ENCODE results near the gene THOC5. TPM values are rescaled to one million over a fixed set of nuclear protein-coding genes. Genes with fewer than 3 reads are reported as not detected.

THOC5 gene
- total RNA-seq, 1 experiment from 2014 or later, result 74.6 TPM

DNA sequence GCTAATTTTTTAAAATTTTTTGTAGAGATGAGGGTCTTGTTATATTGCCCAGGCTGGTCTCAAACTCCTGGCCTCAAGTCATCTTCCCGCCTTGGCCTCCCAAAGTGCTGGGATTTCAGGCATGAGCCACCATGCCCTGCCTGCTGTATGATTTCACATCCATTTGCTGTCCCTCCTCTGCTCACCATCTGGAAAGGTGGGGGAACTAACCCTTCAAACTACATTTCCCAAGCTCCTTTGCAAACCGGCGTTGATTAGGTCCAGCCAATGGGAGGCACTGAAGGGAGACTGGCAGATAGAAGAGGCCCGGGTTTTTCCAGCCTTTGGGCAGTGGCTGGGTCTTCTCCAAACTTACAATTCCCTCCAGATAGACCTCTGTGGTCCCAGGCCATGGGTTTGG lies 95.8 kb downstream of the THOC5 start:
- peak; percentile 61 to 62 for DNase-seq

DNA sequence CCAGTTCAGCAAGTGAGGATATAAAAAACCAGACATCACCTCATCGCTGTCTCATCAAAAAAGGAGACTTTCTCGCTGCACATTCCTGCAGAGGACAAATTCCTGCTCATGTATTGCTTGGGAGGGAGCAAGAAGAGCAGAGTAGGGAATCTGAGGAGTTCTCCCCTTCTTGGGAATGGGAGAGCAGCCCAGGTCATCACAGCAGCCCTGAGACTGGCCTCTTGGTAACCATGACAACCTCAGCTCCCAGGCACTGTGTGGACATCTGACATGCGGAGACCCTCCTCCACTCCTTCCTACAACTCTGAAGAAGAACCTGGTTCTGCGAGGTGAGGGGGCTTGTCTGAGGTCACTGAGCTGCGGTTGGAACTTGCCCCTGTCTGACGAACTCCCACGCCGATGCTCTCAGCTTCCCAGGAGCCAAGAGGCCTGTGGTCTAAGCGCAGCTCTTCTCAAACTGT lies 97.3 kb downstream of the THOC5 start:
- POLR2A ChIA-PET, result no interaction called here

More for the DNA sequence above, 95.8 kb downstream of the THOC5 start:
- peaks cover 11% of the 10 kb centered on the region for H3K36me3 Mint-ChIP-seq (ENCODE audit: insufficient read depth, unreplicated experiment)
- no TSS peak for BruUV-seq (replicated peaks)
- POLR2A ChIA-PET, result no interaction called here
- Histone ChIP-seq H3K36me3 (ENCODE audit: control insufficient read depth, insufficient read depth, low read length) (no peaks in the 10 kb centered on the region), H3K27me3 (replicated peaks; ENCODE audit: control insufficient read depth, insufficient read depth, low read length) (no peaks in the 10 kb centered on the region), H3K9me3 (no peaks in the 10 kb centered on the region), H3K4me3 (ENCODE audit: low read depth, low read length) (no peak overlapping the region), H3K4me1 (no peaks in the 10 kb centered on the region)
- intact Hi-C loops (cut with micrococcal nuclease; ENCODE audit: unreplicated experiment), result no loop called here
- CTCF ChIA-PET, result interaction anchor here (0.9 kb wide), 1 partner anchor 13 kb away, joined by 3 read pairs; no protein-coding TSS in a partner anchor
- no peaks in the 10 kb centered on the region for H3K9me3 Mint-ChIP-seq (ENCODE audit: unreplicated experiment)
- H3K27ac Mint-ChIP-seq (ENCODE audit: unreplicated experiment), result no peak overlapping the region
- H3K27me3 Mint-ChIP-seq (ENCODE audit: insufficient read depth, unreplicated experiment), result no peaks in the 10 kb centered on the region
- no peaks in the 10 kb centered on the region for H3K4me1 Mint-ChIP-seq (ENCODE audit: low read depth, unreplicated experiment)
- TF ChIP-seq, protein P1, sequence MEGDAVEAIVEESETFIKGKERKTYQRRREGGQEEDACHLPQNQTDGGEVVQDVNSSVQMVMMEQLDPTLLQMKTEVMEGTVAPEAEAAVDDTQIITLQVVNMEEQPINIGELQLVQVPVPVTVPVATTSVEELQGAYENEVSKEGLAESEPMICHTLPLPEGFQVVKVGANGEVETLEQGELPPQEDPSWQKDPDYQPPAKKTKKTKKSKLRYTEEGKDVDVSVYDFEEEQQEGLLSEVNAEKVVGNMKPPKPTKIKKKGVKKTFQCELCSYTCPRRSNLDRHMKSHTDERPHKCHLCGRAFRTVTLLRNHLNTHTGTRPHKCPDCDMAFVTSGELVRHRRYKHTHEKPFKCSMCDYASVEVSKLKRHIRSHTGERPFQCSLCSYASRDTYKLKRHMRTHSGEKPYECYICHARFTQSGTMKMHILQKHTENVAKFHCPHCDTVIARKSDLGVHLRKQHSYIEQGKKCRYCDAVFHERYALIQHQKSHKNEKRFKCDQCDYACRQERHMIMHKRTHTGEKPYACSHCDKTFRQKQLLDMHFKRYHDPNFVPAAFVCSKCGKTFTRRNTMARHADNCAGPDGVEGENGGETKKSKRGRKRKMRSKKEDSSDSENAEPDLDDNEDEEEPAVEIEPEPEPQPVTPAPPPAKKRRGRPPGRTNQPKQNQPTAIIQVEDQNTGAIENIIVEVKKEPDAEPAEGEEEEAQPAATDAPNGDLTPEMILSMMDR (IDR thresholded peaks at IDR 0.05; ENCODE audit: insufficient read depth in 1 of 2, low read depth in 1 of 2, low read length in 1 of 2, severe bottlenecking in 1 of 2, unreplicated experiment in 1 of 2), result no peak
- no peak overlapping the region for H3K4me3 Mint-ChIP-seq (ENCODE audit: unreplicated experiment)

More for the DNA sequence above, 97.3 kb downstream of the THOC5 start:
- Histone ChIP-seq H3K4me1 (no peaks in the 10 kb centered on the region), H3K4me3 (ENCODE audit: low read depth, low read length) (no peak overlapping the region), H3K36me3 (ENCODE audit: control insufficient read depth, insufficient read depth, low read length) (no peaks in the 10 kb centered on the region), H3K27me3 (replicated peaks; ENCODE audit: control insufficient read depth, insufficient read depth, low read length) (no peaks in the 10 kb centered on the region), H3K9me3 (no peaks in the 10 kb centered on the region)
- no peaks in the 10 kb centered on the region for H3K27me3 Mint-ChIP-seq (ENCODE audit: insufficient read depth, unreplicated experiment)
- no TSS peak for BruUV-seq (replicated peaks)
- H3K4me1 Mint-ChIP-seq (ENCODE audit: low read depth, unreplicated experiment), result no peaks in the 10 kb centered on the region
- CTCF ChIA-PET, result no interaction called here
- H3K4me3 Mint-ChIP-seq (ENCODE audit: unreplicated experiment), result no peak overlapping the region
- intact Hi-C loops (cut with micrococcal nuclease; ENCODE audit: unreplicated experiment), result no loop called here
- no peak for DNase-seq
- H3K9me3 Mint-ChIP-seq (ENCODE audit: unreplicated experiment), result no peaks in the 10 kb centered on the region
- no peak overlapping the region for H3K27ac Mint-ChIP-seq (ENCODE audit: unreplicated experiment)
- TF ChIP-seq, protein P1 (IDR thresholded peaks at IDR 0.05; ENCODE audit: insufficient read depth in 1 of 2, low read depth in 1 of 2, low read length in 1 of 2, severe bottlenecking in 1 of 2, unreplicated experiment in 1 of 2), result no peak
- peaks cover 11% of the 10 kb centered on the region for H3K36me3 Mint-ChIP-seq (ENCODE audit: insufficient read depth, unreplicated experiment)

Other genes starting within 250 kb of the THOC5 start
- 20.4 and 21.1 TPM in 2 replicates for gene GAS2L1, start 247.1 kb downstream of the THOC5 start, total RNA-seq (2022)
- 1.1 and 1.8 TPM in 2 replicates for gene RASL10A, start 238.1 kb downstream of the THOC5 start, total RNA-seq (2022)
- 101 and 102 TPM in 2 replicates for gene AP1B1, start 165.2 kb downstream of the THOC5 start, total RNA-seq (2022)
- gene RFPL1, start 115.2 kb downstream of the THOC5 start, total RNA-seq (2022), result not detected in 2 replicates
- gene NEFH, start 73.5 kb downstream of the THOC5 start, total RNA-seq (2022), result not detected in 2 replicates
- 81.8 and 102 TPM in 2 replicates for gene NIPSNAP1, start 27.4 kb upstream of the THOC5 start, total RNA-seq (2022)
- gene NF2, start 49.9 kb upstream of the THOC5 start, total RNA-seq (2022), result 53.2 and 56.5 TPM in 2 replicates
- gene CABP7, start 166.2 kb upstream of the THOC5 start, total RNA-seq (2022), result not detected in 2 replicates
- 13.0 and 19.7 TPM in 2 replicates for gene ZMAT5, start 213.2 kb upstream of the THOC5 start, total RNA-seq (2022)
- gene UQCR10, start 213.6 kb upstream of the THOC5 start, total RNA-seq (2022), result 147 and 148 TPM in 2 replicates